Endothelial cell of umbilical vein (primary cell): ENCODE results near the gene PPP1R1C. TPM values are rescaled to one million over a fixed set of nuclear protein-coding genes. Genes with fewer than 3 reads are reported as not detected.

Experiments
- BruUV-seq: library from RNA; stranded (reverse); fragments of 400-500 nt; replicated peaks from 2 replicates; lab custom pipeline; 2021; lab: Mats Ljungman, UMichigan
- CTCF ChIA-PET: fragments of 300-600, 350-600 bp; sonication (Branson Sonifier 250); formaldehyde crosslinking; loops from one replicate; lab custom pipeline; 2021; ENCODE audit warnings: antibody characterized with exemption, inconsistent platforms; lab: Charles Lee
- POLR2A ChIA-PET: fragments of 300-600, 350-600 bp; sonication (Branson Sonifier 250); formaldehyde crosslinking; loops from one replicate; lab custom pipeline; 2021; ENCODE audit warnings: antibody characterized with exemption, inconsistent platforms; lab: Charles Lee
- DNase-seq: peaks from one replicate; pipeline ENCODE4 v3.0.0-alpha.2; 2011; ENCODE audit warnings: low read depth, low spot score
- FAIRE-seq: peaks from 2 replicates; lab custom pipeline; 2011; peaks lifted over from hg19 to GRCh38; lab: Jason Lieb, UNC
- H2AFZ ChIP-seq: 2 replicates; pipeline ENCODE4 v1.6.0; 2012; ENCODE audit warnings: low read depth, low read length, control low read depth, inconsistent platforms
- H3K27ac ChIP-seq: 2 replicates; pipeline ENCODE4 v1.5.1; 2011; ENCODE audit warnings: low read depth, mild to moderate bottlenecking, control low read depth, low read length, moderate library complexity; ENCODE audit not compliant: insufficient read depth
- H3K27me3 ChIP-seq, 2 experiments: 2 replicates each; pipeline versions ENCODE4 v1.6.0 to v1.6.1; 2011; ENCODE audit warnings: low read length in 2 of 2, mixed read lengths in 1 of 2; ENCODE audit not compliant: control insufficient read depth in 2 of 2, insufficient read depth in 2 of 2
- H3K36me3 ChIP-seq, 2 experiments: 2 replicates in 1 of 2; 3 replicates in 1 of 2; pipeline ENCODE4 v1.5.1; 2011; ENCODE audit warnings: low read length in 2 of 2, mild to moderate bottlenecking in 1 of 2, moderate library complexity in 1 of 2; ENCODE audit not compliant: control insufficient read depth in 2 of 2, insufficient read depth in 2 of 2; ENCODE audit errors: extremely low read depth in 1 of 2
- H3K4me1 ChIP-seq: 3 replicates; pipeline ENCODE4 v1.5.1; 2011; ENCODE audit warnings: mild to moderate bottlenecking, low read length; ENCODE audit not compliant: control insufficient read depth, insufficient read depth; ENCODE audit errors: extremely low read depth
- H3K4me2 ChIP-seq: 2 replicates; pipeline ENCODE4 v1.6.1; 2011; ENCODE audit warnings: low read length, control low read depth, mixed read lengths; ENCODE audit not compliant: insufficient read depth
- H3K4me3 ChIP-seq, 3 experiments: fragments of 200-600 bp in 1 of 3; sonication (generic), shearing (Covaris generic) in 1 of 3; replicated peaks in 1 of 3; 2 replicates each; pipeline ENCODE4 v1.5.1; 2011 to 2016; ENCODE audit warnings: control low read depth in 3 of 3, low read length in 3 of 3, mild to moderate bottlenecking in 2 of 3, inconsistent platforms in 1 of 3, low read depth in 1 of 3, moderate library complexity in 1 of 3; ENCODE audit not compliant: insufficient read depth in 1 of 3
- H3K79me2 ChIP-seq: 2 replicates; pipeline ENCODE4 v1.6.0; 2012; ENCODE audit warnings: low read length, inconsistent platforms; ENCODE audit not compliant: control insufficient read depth, insufficient read depth
- H3K9ac ChIP-seq: replicated peaks from 2 replicates; pipeline ENCODE3; 2011; ENCODE audit warnings: low read length, control low read depth; ENCODE audit not compliant: insufficient read depth; ENCODE audit errors: extremely low read depth
- H3K9me1 ChIP-seq: replicated peaks from 3 replicates; pipeline ENCODE4 v1.6.0; 2011; ENCODE audit warnings: mild to moderate bottlenecking, low read length; ENCODE audit not compliant: control insufficient read depth, insufficient read depth; ENCODE audit errors: extremely low read depth
- H3K9me3 ChIP-seq: replicated peaks from 2 replicates; pipeline ENCODE4 v1.5.1; 2012; ENCODE audit warnings: low read length, inconsistent platforms; ENCODE audit not compliant: control insufficient read depth, insufficient read depth
- H4K20me1 ChIP-seq: replicated peaks from 2 replicates; pipeline ENCODE3; 2011; ENCODE audit warnings: mild to moderate bottlenecking, low read length; ENCODE audit not compliant: control insufficient read depth, insufficient read depth; ENCODE audit errors: extremely low read depth
- EZH2 ChIP-seq: IDR thresholded peaks from 2 replicates; pipeline ENCODE4 v1.6.1; 2012; ENCODE audit warnings: borderline replicate concordance, low read depth, mild to moderate bottlenecking, moderate library complexity, low read length, inconsistent platforms; ENCODE audit not compliant: severe bottlenecking
- FOS ChIP-seq: IDR thresholded peaks from 2 replicates; pipeline ENCODE4 v1.6.1; 2011; ENCODE audit warnings: mild to moderate bottlenecking, low read length, moderate library complexity, borderline replicate concordance; ENCODE audit not compliant: insufficient read depth
- GATA2 ChIP-seq: IDR thresholded peaks from 2 replicates; pipeline ENCODE4 v1.7.0; 2011; ENCODE audit warnings: low read depth, mild to moderate bottlenecking, moderate library complexity, mixed read lengths, low read length; ENCODE audit not compliant: insufficient read length, insufficient read depth
- JUN ChIP-seq: IDR thresholded peaks from 2 replicates; pipeline ENCODE4 v1.6.1; 2011; ENCODE audit warnings: borderline replicate concordance, low read depth; ENCODE audit not compliant: insufficient read length, insufficient read depth
- MAX ChIP-seq: IDR thresholded peaks from 2 replicates; pipeline ENCODE4 v1.6.1; 2011; ENCODE audit not compliant: insufficient read depth, insufficient read length
- MYC ChIP-seq: IDR thresholded peaks from one replicate; pipeline ENCODE4 v1.6.1; 2011; ENCODE audit warnings: mild to moderate bottlenecking, low read depth, low read length
- POLR2A ChIP-seq: IDR thresholded peaks from 2 replicates; pipeline ENCODE4 v1.6.1; 2012; ENCODE audit warnings: low read depth, mild to moderate bottlenecking, control low read depth, low read length
- POLR2AphosphoS5 ChIP-seq: IDR thresholded peaks from 2 replicates; pipeline ENCODE4 v1.6.1; 2012; ENCODE audit warnings: low read depth, mild to moderate bottlenecking, control low read depth, low read length, moderate library complexity; ENCODE audit not compliant: insufficient read depth
- dilution Hi-C: fragments of 300-500 bp; cut with MboI; formaldehyde crosslinking; loops from one replicate; pipeline ENCODE4 v1.15.0; 2019; ENCODE audit warnings: low sequenced_read_pairs; ENCODE audit not compliant: extremely low pct_ligation_motif_present
- intact Hi-C: fragments of 100-400 bp; cut with micrococcal nuclease; formaldehyde crosslinking; loops from one replicate; pipeline ENCODE4 v1.10.0; 2022
- polyA plus RNA-seq, 4 experiments: library from polyadenylated mRNA; depleted of rRNA in 3 of 4; stranded (reverse) in 3 of 4; unstranded in 1 of 4; fragments of >200 nt; gene quantifications; 2 replicates each; pipeline versions ENCODE4 v1.2.1 to v1.2.3, GENCODE V29; 2011 to 2012; ENCODE audit warnings: missing spikeins in 1 of 4
- total RNA-seq: library from RNA; stranded (reverse); gene quantifications from 2 replicates; pipeline ENCODE4 v1.2.3, GENCODE V29; 2021
- TF ChIP-seq, protein P1 (sequence below), 2 donors: IDR thresholded peaks; 1 replicate in 1 of 2; 2 replicates in 1 of 2; pipeline ENCODE4 v1.5.1; 2011; ENCODE audit warnings: low read length in 2 of 2, mild to moderate bottlenecking in 2 of 2, moderate library complexity in 2 of 2, control low read depth in 1 of 2, inconsistent platforms in 1 of 2, low read depth in 1 of 2; ENCODE audit not compliant: insufficient read depth in 1 of 2; ENCODE audit errors: extremely low read depth in 1 of 2

PPP1R1C gene
- total and polyA plus RNA-seq, 2 donors (not counting 3 experiments of a cell fraction or from before 2014, with no cell fraction given): 0.26 TPM; not detected in 1

- H3K4me1 ChIP-seq: peaks cover 25% of the 10 kb centered on the region
- intact Hi-C loops (no loop called here), dilution Hi-C loops (no loop called here)
- H3K4me2 ChIP-seq: no peak overlapping the region
- TF ChIP-seq EZH2 (no peak), JUN (no peak), FOS (no peak), MAX (no peak)
- H3K79me2 ChIP-seq: no peaks in the 10 kb centered on the region
- H2AFZ ChIP-seq: no peak overlapping the region
- FAIRE-seq (no peak), DNase-seq (no peak)
- no TSS peak for BruUV-seq
- POLR2A ChIA-PET: no interaction called here
- no peaks in the 10 kb centered on the region for H3K9me1 ChIP-seq
- CTCF ChIA-PET: interaction anchor here (0.8 to 3.7 kb wide), 4 partner anchors 11 to 109 kb away, joined by 3 to 11 read pairs (median 4); no protein-coding TSS in a partner anchor
- H3K9ac ChIP-seq: no peak overlapping the region
- H3K9me3 ChIP-seq: no peaks in the 10 kb centered on the region
- H3K27me3 ChIP-seq: no peaks in the 10 kb centered on the region
- H3K27ac ChIP-seq: no peak overlapping the region
- no peak overlapping the region for H3K4me3 ChIP-seq
- H4K20me1 ChIP-seq: no peaks in the 10 kb centered on the region
- H3K36me3 ChIP-seq: no peaks in the 10 kb centered on the region
Measured at GRCh38 chr2:182064019-182064778, 78.5 kb downstream of the PPP1R1C start.

DNA sequence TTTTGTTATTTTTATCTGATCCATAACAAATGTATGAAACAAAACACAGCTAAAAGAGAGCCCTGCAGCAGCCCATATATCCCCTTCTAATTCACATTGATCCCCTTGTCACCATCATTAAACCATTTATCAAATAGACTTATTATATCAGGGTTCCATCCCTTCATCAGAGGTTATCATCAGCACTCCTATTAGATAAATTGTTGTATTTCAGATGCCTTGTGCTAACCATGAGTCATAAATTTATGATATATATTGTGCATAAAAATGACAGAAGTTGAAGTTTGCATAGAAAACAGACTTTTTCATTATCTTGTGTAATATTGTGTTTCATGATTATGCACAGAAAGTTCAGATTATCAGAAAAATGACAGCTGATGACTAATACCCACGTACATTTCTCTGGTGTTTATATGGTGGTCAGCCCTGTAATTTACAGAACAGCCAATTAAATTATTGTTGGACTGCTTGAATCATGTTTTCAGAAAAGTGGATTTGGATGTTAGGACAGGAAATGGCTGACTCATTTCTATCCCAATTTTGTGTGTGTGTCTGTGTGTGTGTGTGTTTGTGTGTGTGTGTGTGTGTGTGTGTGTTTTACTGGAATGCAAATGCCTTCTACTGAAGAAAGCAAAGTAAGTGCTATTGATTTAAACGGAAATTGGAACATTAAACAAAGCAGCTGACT lies 80.9 kb downstream of the PPP1R1C start:
- H3K4me1 ChIP-seq: peaks cover 25% of the 10 kb centered on the region
- no peaks in the 10 kb centered on the region for H3K27me3 ChIP-seq
- no peaks in the 10 kb centered on the region for H4K20me1 ChIP-seq
- DNase-seq (peak; percentile 91), FAIRE-seq (peak; percentile 82)
- no peaks in the 10 kb centered on the region for H3K79me2 ChIP-seq
- ChIA-PET CTCF (interaction anchor here (0.7 to 3.7 kb wide), 6 partner anchors 9 to 351 kb away, joined by 3 to 11 read pairs (median 4); no protein-coding TSS in a partner anchor), POLR2A (no interaction called here)
- no peaks in the 10 kb centered on the region for H3K36me3 ChIP-seq
- H3K4me2 ChIP-seq: peak overlapping the region; percentile 45
- BruUV-seq: no TSS peak
- peak; percentile 98 for TF ChIP-seq FOS
- TF ChIP-seq EZH2: no peak
- TF ChIP-seq, protein P1, sequence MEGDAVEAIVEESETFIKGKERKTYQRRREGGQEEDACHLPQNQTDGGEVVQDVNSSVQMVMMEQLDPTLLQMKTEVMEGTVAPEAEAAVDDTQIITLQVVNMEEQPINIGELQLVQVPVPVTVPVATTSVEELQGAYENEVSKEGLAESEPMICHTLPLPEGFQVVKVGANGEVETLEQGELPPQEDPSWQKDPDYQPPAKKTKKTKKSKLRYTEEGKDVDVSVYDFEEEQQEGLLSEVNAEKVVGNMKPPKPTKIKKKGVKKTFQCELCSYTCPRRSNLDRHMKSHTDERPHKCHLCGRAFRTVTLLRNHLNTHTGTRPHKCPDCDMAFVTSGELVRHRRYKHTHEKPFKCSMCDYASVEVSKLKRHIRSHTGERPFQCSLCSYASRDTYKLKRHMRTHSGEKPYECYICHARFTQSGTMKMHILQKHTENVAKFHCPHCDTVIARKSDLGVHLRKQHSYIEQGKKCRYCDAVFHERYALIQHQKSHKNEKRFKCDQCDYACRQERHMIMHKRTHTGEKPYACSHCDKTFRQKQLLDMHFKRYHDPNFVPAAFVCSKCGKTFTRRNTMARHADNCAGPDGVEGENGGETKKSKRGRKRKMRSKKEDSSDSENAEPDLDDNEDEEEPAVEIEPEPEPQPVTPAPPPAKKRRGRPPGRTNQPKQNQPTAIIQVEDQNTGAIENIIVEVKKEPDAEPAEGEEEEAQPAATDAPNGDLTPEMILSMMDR (IDR thresholded peaks at IDR 0.05; ENCODE audit: extremely low read depth in 1 of 2, insufficient read depth in 1 of 2, low read depth in 1 of 2, low read length in 2 of 2): no peak
- TF ChIP-seq POLR2A: no peak
- no peak for TF ChIP-seq MAX
- TF ChIP-seq MYC: no peak
- peak; percentile 89 for TF ChIP-seq JUN
- peak; percentile 63 for TF ChIP-seq POLR2AphosphoS5
- peak; percentile 36 for TF ChIP-seq GATA2
- no peaks in the 10 kb centered on the region for H3K9me3 ChIP-seq
- dilution Hi-C loops (no loop called here), intact Hi-C loops (loop anchor here (2.0 kb wide), 2 partner anchors 112 to 256 kb away; no protein-coding TSS in a partner anchor)
- no peak overlapping the region for H3K4me3 ChIP-seq
- no peak overlapping the region for H2AFZ ChIP-seq
- no peak overlapping the region for H3K27ac ChIP-seq
- no peaks in the 10 kb centered on the region for H3K9me1 ChIP-seq
- H3K9ac ChIP-seq: no peak overlapping the region
